Thyroid gland (tissue), 4 donors: ENCODE data around the gene NRG3. TPM values are rescaled to one million over a fixed set of nuclear protein-coding genes. Genes with fewer than 3 reads are reported as not detected.

ENCODE experiments used
- DNase-seq, 2 donors: peaks; one replicate each; pipeline ENCODE4 v3.0.0-alpha.2; 2019
- H3K27ac ChIP-seq, 3 donors: fragments of 200-600 bp; sonication (generic); 1 replicate in 2 of 3; 2 replicates in 1 of 3; pipeline ENCODE4 v1.5.1; 2016 to 2019; ENCODE audit warnings: mild to moderate bottlenecking in 1 of 3, moderate library complexity in 1 of 3
- H3K27me3 ChIP-seq: fragments of 200-600 bp; sonication (generic); one replicate; pipeline ENCODE4 v1.5.1; 2019
- H3K36me3 ChIP-seq, 2 donors: fragments of 200-600 bp; sonication (generic); one replicate each; pipeline ENCODE4 v1.5.1; 2016 to 2019
- H3K4me1 ChIP-seq, 2 donors: fragments of 200-600 bp; sonication (generic); one replicate each; pipeline ENCODE4 v1.5.1; 2017 to 2019
- H3K4me3 ChIP-seq, 3 donors: fragments of 200-600 bp; sonication (generic); replicated peaks in 1 of 3; 1 replicate in 2 of 3; 2 replicates in 1 of 3; pipeline ENCODE4 v1.5.1; 2016; ENCODE audit warnings: mild to moderate bottlenecking in 1 of 3
- H3K9me3 ChIP-seq: fragments of 200-600 bp; sonication (generic); one replicate; pipeline ENCODE4 v1.5.1; 2017
- CTCF ChIP-seq, 6 experiments: fragments of 200-600 bp in 3 of 6; fragments of 450-650 bp in 3 of 6; sonication (generic) in 3 of 6; IDR thresholded peaks; one replicate each; pipeline ENCODE4 v1.5.1; 2016 to 2019; ENCODE audit warnings: antibody characterized with exemption in 6 of 6, mild to moderate bottlenecking in 2 of 6, inconsistent platforms in 1 of 6, moderate library complexity in 1 of 6
- POLR2A ChIP-seq, 2 donors: fragments of 450-650 bp; IDR thresholded peaks; one replicate each; pipeline ENCODE4 v1.6.1; 2017; ENCODE audit warnings: antibody characterized with exemption in 2 of 2, mild to moderate bottlenecking in 2 of 2, moderate library complexity in 1 of 2
- WGBS, 2 donors: methylation state at CpG; one replicate each; pipeline ENCODE4 v1.1.5; 2017; 5-methylcytosine and 5-hydroxymethylcytosine counted together
- intact Hi-C: fragments of 100-400 bp; cut with DNase I; formaldehyde crosslinking; loops from one replicate; pipeline ENCODE4 v1.15.1; 2023
- total RNA-seq, 4 donors: library from RNA; depleted of rRNA; stranded (reverse); fragments of >200 nt; gene quantifications; one replicate each; pipeline ENCODE4 v1.2.3, GENCODE V29; 2016

Gene NRG3
- total RNA-seq, 4 donors from 2014 or later: 0.67 to 1.8 (median 1.3) TPM

GRCh38 chr10:82538272-82538671 is 663.3 kb downstream of the NRG3 start:
- Histone ChIP-seq H3K27ac (no peak overlapping the region), H3K36me3 (no peaks in the 10 kb centered on the region), H3K4me1 (no peaks in the 10 kb centered on the region), H3K9me3 (no peaks in the 10 kb centered on the region), H3K27me3 (no peaks in the 10 kb centered on the region), H3K4me3 (no peak overlapping the region)
- WGBS, 2 donors: 77 to 86% methylated on average over 1 of the region's 1 CpG
- intact Hi-C loops: no loop called here
- no peak for TF ChIP-seq POLR2A (IDR thresholded peaks at IDR 0.05)
- no peak for TF ChIP-seq CTCF (IDR thresholded peaks at IDR 0.05)
- DNase-seq: no peak

GRCh38 chr10:82543631-82544030 is 668.6 kb downstream of the NRG3 start:
- Histone ChIP-seq H3K27ac (no peak overlapping the region), H3K9me3 (no peaks in the 10 kb centered on the region), H3K4me3 (no peak overlapping the region), H3K4me1 (no peaks in the 10 kb centered on the region), H3K36me3 (no peaks in the 10 kb centered on the region), H3K27me3 (no peaks in the 10 kb centered on the region)
- no peak for TF ChIP-seq CTCF (IDR thresholded peaks at IDR 0.05)
- TF ChIP-seq POLR2A (IDR thresholded peaks at IDR 0.05): no peak
- intact Hi-C loops: no loop called here
- DNase-seq: no peak
- WGBS, 2 donors: 80 to 82% methylated on average over 2 of the region's 2 CpGs

- no peak overlapping the region for H3K4me3 ChIP-seq
- no peaks in the 10 kb centered on the region for H3K4me1 ChIP-seq
- 84% methylated on average over 1 of the region's 1 CpG for WGBS, 2 donors
- intact Hi-C loops: no loop called here
- DNase-seq: no peak
- no peak overlapping the region for H3K27ac ChIP-seq
- no peaks in the 10 kb centered on the region for H3K27me3 ChIP-seq
- H3K36me3 ChIP-seq: no peaks in the 10 kb centered on the region
- no peaks in the 10 kb centered on the region for H3K9me3 ChIP-seq
- no peak for TF ChIP-seq CTCF (IDR thresholded peaks at IDR 0.05)
- no peak for TF ChIP-seq POLR2A (IDR thresholded peaks at IDR 0.05)
Observed at GRCh38 chr10:82544377-82544776, 669.4 kb downstream of the NRG3 start.

GRCh38 chr10:82551506-82551905 is 676.5 kb downstream of the NRG3 start:
- H3K4me1 ChIP-seq: no peaks in the 10 kb centered on the region
- no peak for DNase-seq
- no peaks in the 10 kb centered on the region for H3K9me3 ChIP-seq
- no peaks in the 10 kb centered on the region for H3K27me3 ChIP-seq
- TF ChIP-seq POLR2A (IDR thresholded peaks at IDR 0.05) (no peak), CTCF (IDR thresholded peaks at IDR 0.05) (no peak)
- no peaks in the 10 kb centered on the region for H3K36me3 ChIP-seq
- H3K4me3 ChIP-seq: no peak overlapping the region
- 86 to 88% methylated on average over 3 of the region's 3 CpGs for WGBS, 2 donors
- intact Hi-C loops: no loop called here
- no peak overlapping the region for H3K27ac ChIP-seq

GRCh38 chr10:82552267-82552666 is 677.3 kb downstream of the NRG3 start:
- Histone ChIP-seq H3K9me3 (no peaks in the 10 kb centered on the region), H3K4me3 (no peak overlapping the region), H3K27ac (no peak overlapping the region), H3K36me3 (no peaks in the 10 kb centered on the region), H3K4me1 (no peaks in the 10 kb centered on the region), H3K27me3 (no peaks in the 10 kb centered on the region)
- 97 to 98% methylated on average over 1 of the region's 1 CpG for WGBS, 2 donors
- TF ChIP-seq POLR2A (IDR thresholded peaks at IDR 0.05): no peak
- no peak for TF ChIP-seq CTCF (IDR thresholded peaks at IDR 0.05)
- intact Hi-C loops: no loop called here
- DNase-seq: no peak
